HG02763 (cell line): Measurements from ENCODE around the gene KCNQ1.

Source experiments
- ATAC-seq: cut with Tn5 transposase; IDR thresholded peaks from one replicate; pipeline ENCODE4 v1.9.1; 2021; ENCODE audit warnings: mild to moderate bottlenecking, moderate library complexity; ENCODE audit not compliant: unreplicated experiment

Gene KCNQ1

GRCh38 chr11:2706321-2706720 lies 261.5 kb downstream of the KCNQ1 start:
- ATAC-seq = no peak

DNA sequence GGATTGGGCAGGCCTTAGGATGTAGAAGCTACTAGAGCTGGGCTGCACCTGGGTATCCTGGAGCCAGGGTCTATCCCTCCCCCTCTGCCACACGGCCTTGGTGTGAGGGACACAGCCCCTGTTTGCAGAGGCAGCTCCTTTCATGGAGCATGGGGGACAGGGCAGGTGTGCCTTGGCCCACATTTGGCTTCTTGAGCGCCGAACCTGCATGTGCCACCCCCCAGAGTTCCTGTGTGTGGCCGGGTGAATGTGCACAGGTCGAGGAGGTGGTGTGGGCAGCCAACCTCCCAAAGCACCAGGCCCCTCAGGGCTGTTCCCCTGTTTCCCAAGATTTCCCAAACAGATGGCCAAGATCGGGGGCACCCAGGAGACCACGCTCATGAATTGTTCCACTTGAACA lies 262.9 kb downstream of the KCNQ1 start:
- no peak for ATAC-seq

- no peak for ATAC-seq
These were observed 263.4 kb downstream of the KCNQ1 start for GRCh38 chr11:2708151-2708581.

- ATAC-seq = no peak
These were observed 264.0 kb downstream of the KCNQ1 start for GRCh38 chr11:2708757-2709281.

- no peak for ATAC-seq
These were observed 264.6 kb downstream of the KCNQ1 start for GRCh38 chr11:2709429-2709828.

GRCh38 chr11:2711161-2711560 lies 266.4 kb downstream of the KCNQ1 start:
- no peak for ATAC-seq

DNA sequence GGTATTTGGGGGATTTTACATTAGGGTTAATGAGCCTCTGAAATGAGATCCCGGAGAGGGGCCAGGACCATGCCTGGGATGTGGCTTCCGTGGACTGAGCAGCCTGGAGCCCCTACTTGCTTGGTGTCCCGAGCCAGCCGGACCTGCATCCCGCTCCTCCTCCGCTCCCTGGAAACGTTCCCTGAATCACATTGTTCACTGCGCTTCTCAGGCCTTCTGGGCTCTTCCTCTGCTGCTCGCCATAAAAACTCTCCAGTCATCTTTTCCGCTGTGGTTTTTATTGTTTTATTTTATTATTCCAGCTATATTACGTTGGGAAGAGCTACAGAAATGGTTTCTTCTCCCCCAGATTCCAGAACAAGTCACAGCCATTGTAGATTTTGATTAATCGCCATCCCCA lies 268.3 kb downstream of the KCNQ1 start:
- ATAC-seq = no peak

GRCh38 chr11:2713661-2714462 lies 269.1 kb downstream of the KCNQ1 start:
- no peak for ATAC-seq

DNA sequence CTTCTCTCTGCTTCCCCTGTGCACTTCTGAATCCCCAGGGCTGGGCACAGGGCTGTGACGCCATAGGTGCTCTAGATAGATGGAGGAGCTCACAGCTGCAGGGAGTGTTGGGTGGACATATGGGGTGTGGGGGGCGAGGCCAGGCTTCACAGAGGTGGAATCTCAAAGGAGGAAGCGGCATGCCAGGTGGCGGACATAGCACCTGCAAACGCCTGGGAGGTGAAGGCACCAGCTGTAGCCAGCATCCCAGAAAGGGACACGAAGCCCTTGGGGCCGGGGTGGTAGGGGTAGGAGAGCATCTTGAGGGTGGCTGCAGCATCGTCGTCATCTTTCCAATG lies 269.6 kb downstream of the KCNQ1 start:
- no peak for ATAC-seq

GRCh38 chr11:2714871-2715270 lies 270.1 kb downstream of the KCNQ1 start:
- ATAC-seq = no peak

GRCh38 chr11:2715716-2716350 lies 271.0 kb downstream of the KCNQ1 start:
- no peak for ATAC-seq

GRCh38 chr11:2716376-2717095 lies 271.7 kb downstream of the KCNQ1 start:
- no peak for ATAC-seq

DNA sequence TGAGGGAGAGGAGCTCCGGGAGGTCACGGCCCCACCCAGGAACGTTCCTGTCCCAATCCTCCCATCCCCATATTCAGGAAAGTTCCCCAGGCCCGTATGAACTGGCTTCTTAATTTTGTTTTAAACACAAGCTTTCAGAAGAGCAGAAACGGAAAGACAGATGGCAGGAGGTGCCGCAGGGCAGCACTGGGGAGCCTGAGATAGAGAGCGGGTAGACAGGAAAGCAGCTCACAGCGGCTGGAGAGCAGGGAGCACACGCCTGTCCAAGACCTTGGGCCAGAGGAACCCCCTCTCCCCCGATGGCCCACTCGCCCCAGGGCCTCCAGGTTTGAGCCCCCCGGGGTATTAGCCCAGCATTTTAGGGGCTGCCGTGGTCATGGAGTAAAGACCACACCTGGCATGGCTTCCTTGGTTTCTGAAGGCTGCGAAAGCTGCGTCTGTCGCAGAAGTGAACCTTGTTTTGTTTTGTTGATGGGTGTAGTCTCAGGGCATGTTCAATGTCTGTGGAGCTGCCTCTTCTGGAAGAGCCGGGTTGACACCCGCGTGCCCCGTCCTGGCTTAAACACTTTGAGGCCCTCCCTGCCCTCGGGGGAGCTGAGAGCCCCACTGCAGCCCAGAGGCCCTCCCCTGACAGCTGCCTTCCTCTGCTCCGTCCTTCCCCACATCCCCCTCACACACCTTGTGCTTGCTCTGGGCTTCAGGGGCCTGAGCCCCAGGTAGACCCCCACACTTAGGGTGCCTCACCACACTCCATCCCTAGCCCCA lies 272.9 kb downstream of the KCNQ1 start:
- no peak for ATAC-seq

- no peak for ATAC-seq
These were observed 274.1 kb downstream of the KCNQ1 start for GRCh38 chr11:2718817-2719438.

DNA sequence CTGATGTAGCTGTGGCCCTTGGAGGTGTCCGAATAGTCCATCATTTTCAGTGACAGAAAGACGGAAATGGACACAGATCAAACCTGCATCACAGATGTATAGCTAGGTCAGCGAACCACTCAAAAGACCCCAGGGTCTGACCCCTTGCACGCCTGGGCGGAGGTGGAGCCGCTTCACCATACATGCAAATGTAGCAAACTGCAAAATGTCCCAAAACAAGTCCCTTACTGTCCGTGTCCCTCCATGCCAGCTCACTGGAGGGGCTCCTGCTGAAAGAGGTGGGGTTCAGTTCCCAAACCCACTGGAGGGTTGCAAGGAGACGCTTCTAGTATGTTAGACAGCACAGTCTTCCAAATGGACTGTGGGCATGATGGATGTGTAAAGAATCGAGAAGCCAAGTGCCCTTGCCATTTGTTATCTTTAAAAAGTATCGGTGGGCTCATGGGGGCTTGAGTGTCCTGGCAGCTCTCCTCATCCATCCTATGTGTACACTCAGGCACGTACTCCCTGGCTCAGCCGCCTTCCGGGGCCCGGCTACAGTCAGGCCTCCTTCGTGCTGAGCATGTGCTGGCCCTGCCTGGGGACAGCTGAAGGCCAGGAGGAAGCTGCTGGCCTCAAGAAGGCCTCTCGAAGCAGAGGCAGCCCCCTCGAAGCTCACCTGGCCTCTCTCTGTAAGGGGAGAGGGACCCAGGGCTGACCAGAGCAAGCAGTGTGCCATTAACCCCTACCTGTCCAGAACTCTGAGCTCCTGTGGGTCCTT lies 275.2 kb downstream of the KCNQ1 start:
- ATAC-seq = no peak

DNA sequence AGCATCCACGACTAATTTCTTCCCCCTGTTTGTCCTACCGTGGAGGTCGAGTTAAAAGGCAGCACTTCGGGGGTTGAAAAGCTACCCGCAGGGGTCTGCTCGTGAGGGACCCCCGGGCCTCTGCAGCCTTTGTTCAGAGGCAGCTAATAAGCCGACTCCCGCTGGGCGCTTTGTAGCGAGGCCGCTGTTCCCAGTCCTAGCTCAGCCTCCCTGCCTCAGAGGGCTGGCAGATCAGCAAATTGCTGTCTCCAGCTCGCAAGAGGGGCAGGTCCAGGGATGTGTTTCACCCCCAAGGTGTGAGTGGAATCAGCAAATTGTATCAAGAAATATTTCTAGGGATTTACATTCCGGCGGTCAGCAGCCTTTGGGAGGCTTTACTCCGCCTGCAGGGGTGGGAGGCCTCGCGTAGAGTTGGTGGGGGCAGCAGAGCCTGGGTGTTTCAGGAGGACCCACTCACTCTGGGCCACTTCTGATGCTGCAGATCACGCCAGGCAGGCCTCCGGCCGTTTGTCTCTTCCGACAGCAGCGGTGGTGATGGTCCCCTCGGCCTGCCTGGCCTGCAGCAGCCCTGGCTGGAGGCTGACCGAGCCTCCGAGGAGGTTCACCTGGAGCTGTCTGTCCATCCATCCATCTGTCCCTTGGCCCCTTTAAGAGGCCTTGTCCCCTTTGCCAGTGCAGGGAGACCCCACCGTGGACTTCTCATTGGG lies 276.6 kb downstream of the KCNQ1 start:
- ATAC-seq = no peak

DNA sequence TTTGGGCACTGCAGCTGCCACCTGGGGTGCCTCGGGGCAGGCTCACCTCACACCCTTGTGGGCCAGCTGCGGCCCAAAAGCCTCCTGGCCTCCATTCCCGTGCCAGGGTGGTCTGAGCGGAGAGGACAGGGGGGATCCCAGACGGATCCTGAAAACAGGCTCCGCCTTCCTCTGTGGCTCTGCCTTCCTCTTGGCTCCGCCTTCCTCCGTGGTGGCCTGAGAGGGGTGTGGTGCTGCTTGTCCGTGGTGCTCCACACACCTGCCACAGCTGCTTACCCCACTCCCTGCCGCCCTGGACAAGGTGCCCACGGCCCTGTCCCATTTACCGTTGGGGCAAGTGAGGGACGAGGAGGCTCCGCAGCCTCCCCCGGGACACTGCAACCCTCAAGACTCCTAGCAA lies 278.1 kb downstream of the KCNQ1 start:
- ATAC-seq = no peak

DNA sequence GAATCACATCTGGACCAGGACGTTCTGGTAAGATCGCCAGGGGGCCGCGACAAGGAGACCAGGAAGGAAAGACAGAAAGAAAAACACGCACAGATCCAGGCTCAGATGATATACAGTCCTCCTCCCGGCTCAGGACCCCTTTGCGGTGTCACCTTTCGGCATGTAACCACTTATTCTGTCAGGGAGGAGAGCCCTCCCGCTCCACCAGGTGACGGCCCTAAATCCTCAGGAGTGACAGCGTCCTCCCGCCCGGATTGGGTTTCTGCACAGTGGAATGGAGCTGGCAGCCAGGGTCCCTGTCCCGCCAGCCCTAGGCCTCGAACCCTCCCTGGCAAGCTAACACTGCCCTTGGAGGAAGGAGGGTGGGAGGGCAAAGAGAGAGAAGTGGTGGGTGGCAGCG lies 279.3 kb downstream of the KCNQ1 start:
- no peak for ATAC-seq

DNA sequence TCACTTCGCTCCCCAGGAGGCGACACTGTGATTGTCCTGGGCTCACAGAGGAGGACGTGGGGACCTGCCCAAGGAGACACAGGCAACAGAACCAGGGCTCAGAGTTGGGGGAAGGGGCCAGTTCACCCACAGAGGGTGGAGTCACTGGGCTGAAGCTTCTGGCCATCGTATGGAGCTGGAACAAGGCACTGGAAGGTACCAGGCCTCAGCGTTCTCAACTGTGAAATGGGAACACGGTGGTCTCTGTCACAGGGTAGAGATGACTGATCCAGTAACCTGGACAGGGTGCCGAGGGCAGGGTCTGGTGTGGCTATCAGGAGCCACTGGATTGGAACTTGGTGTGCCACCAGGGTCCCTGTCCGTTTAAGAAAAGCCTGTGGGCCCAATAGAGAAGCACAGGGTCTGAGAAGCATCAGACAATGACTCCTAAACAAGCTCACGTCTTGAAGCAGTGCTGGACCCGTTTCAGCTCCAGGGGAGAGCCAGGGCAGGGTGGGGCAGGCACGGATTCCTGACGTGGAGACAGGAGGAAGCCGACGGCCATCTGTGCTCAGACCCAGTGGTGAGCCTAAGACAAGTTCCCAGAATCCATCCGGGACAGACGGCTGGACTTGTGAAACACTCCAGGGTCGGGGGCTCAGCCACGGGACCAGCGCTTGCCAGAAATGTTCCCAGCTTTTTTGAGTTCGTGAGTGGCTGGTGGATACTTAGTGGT lies 280.0 kb downstream of the KCNQ1 start:
- no peak for ATAC-seq
